Lower leg skin (tissue), 3 donors: Measurements from ENCODE around the gene PACS1.

Experiments used
- POLR2A ChIP-seq, 2 donors: fragments of 450-650 bp; IDR thresholded peaks; one replicate each; pipeline ENCODE4 v1.6.1; 2016 to 2017; ENCODE audit warnings: antibody characterized with exemption in 2 of 2, mild to moderate bottlenecking in 1 of 2, moderate library complexity in 1 of 2
- TF ChIP-seq, protein P1 (sequence below), 3 donors: fragments of 450-650 bp; IDR thresholded peaks; one replicate each; pipeline ENCODE4 v1.5.1; 2016; ENCODE audit warnings: antibody characterized with exemption in 3 of 3, mild to moderate bottlenecking in 3 of 3, moderate library complexity in 2 of 3

DNA sequence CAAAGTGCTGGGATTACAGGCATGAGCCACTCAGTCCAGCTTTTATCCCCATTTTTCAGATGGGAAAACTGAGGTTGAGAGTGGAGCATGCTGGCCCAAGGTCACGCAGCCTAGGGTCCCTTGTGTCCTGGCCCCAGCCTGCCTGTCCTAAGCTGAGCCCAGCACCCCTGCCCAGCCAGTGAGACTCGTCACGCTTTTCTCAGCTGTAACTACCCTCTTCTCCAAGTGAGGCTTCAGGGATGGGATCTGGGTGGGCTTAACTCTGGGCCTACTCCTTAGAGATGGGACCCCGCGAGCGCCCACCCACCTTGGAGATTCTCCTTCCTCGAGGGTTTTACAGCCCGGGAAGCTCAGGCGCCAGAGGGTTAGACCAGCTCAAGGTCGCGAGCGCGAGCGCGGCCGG is 221.2 kb downstream of the PACS1 start:
- TF ChIP-seq, protein P1, sequence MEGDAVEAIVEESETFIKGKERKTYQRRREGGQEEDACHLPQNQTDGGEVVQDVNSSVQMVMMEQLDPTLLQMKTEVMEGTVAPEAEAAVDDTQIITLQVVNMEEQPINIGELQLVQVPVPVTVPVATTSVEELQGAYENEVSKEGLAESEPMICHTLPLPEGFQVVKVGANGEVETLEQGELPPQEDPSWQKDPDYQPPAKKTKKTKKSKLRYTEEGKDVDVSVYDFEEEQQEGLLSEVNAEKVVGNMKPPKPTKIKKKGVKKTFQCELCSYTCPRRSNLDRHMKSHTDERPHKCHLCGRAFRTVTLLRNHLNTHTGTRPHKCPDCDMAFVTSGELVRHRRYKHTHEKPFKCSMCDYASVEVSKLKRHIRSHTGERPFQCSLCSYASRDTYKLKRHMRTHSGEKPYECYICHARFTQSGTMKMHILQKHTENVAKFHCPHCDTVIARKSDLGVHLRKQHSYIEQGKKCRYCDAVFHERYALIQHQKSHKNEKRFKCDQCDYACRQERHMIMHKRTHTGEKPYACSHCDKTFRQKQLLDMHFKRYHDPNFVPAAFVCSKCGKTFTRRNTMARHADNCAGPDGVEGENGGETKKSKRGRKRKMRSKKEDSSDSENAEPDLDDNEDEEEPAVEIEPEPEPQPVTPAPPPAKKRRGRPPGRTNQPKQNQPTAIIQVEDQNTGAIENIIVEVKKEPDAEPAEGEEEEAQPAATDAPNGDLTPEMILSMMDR (IDR thresholded peaks at IDR 0.05) = no peak
- TF ChIP-seq POLR2A (IDR thresholded peaks at IDR 0.05) = no peak
